ENCODE results near the gene LDAH.

The LDAH gene

GRCh38 chr2:20665243-20666004 lies 157.5 kb downstream of the LDAH start:
- no peak for DNase-seq

GRCh38 chr2:20664431-20665242 lies 158.3 kb downstream of the LDAH start:
- DNase-seq: no peak

GRCh38 chr2:20664071-20664390 lies 158.9 kb downstream of the LDAH start:
- no peak for DNase-seq

- DNase-seq: no peak
These were observed 159.5 kb downstream of the LDAH start for GRCh38 chr2:20663196-20664070.

GRCh38 chr2:20662308-20662937 lies 160.5 kb downstream of the LDAH start:
- no peak for DNase-seq

GRCh38 chr2:20661421-20662307 lies 161.2 kb downstream of the LDAH start:
- DNase-seq: peak; percentile 68

- no peak for DNase-seq
These were observed 162.1 kb downstream of the LDAH start for GRCh38 chr2:20660506-20661420.

GRCh38 chr2:20657522-20658235 lies 165.2 kb downstream of the LDAH start:
- DNase-seq: no peak

- no peak for DNase-seq
These were observed 166.3 kb downstream of the LDAH start for GRCh38 chr2:20656561-20656960.

GRCh38 chr2:20654535-20654813 lies 168.4 kb downstream of the LDAH start:
- no peak for DNase-seq

- DNase-seq: no peak
These were observed 169.0 kb downstream of the LDAH start for GRCh38 chr2:20653695-20654534.

GRCh38 chr2:20652673-20653575 lies 170.0 kb downstream of the LDAH start:
- no peak for DNase-seq

GRCh38 chr2:20652141-20652540 lies 170.8 kb downstream of the LDAH start:
- DNase-seq: no peak

GRCh38 chr2:20651731-20652099 lies 171.2 kb downstream of the LDAH start:
- no peak for DNase-seq

- DNase-seq: peak; percentile 84
These were observed 171.8 kb downstream of the LDAH start, which contains the start of gene HS1BP3 for GRCh38 chr2:20650877-20651730. TSS of gene HS1BP3 (minus strand) at chr2:20651098. CDS start at chr2:20651063, 35 bp downstream.

GRCh38 chr2:20650393-20650876 lies 172.5 kb downstream of the LDAH start:
- DNase-seq: peak; percentile 27

GRCh38 chr2:20649976-20650375 lies 172.9 kb downstream of the LDAH start:
- no peak for DNase-seq

Data from stimulated activated CD4-positive, alpha-beta T cell treated with anti-CD3 and anti-CD28 coated beads, Interleukin-1b, Interleukin-23, amount 100 ng/mL, for 48 hours (primary cell).